Small intestine (tissue), 7 donors: ENCODE measurements around the gene ATP23. TPM values are rescaled to one million over a fixed set of nuclear protein-coding genes. Genes with fewer than 3 reads are reported as not detected.

Experiments
- DNase-seq, 2 donors: peaks; one replicate each; pipeline versions ENCODE4 v3.0.0 to v3.0.0-alpha.2; 2013
- FAIRE-seq: peaks from 2 replicates; lab custom pipeline; 2012; peaks lifted over from hg19 to GRCh38; lab: Jason Lieb, UNC
- H3K27ac ChIP-seq, 3 donors: one replicate each; pipeline ENCODE4 v1.5.1; 2013; ENCODE audit warnings: low read length in 2 of 3, mild to moderate bottlenecking in 2 of 3, control low read depth in 1 of 3, inconsistent platforms in 1 of 3, low read depth in 1 of 3, moderate library complexity in 1 of 3
- H3K27me3 ChIP-seq, 3 donors: one replicate each; pipeline ENCODE4 v1.6.1; 2013; ENCODE audit warnings: low read length in 3 of 3, inconsistent platforms in 1 of 3; ENCODE audit not compliant: control insufficient read depth in 3 of 3, insufficient read depth in 3 of 3
- H3K36me3 ChIP-seq, 3 donors: one replicate each; pipeline ENCODE4 v1.6.1; 2013; ENCODE audit warnings: low read length in 3 of 3, inconsistent platforms in 1 of 3, low read depth in 1 of 3, mild to moderate bottlenecking in 1 of 3, moderate library complexity in 1 of 3; ENCODE audit not compliant: control insufficient read depth in 3 of 3, insufficient read depth in 2 of 3
- H3K4me1 ChIP-seq, 3 donors: one replicate each; pipeline ENCODE4 v1.6.1; 2013; ENCODE audit warnings: low read length in 2 of 3, inconsistent platforms in 1 of 3, low read depth in 1 of 3, mild to moderate bottlenecking in 1 of 3, moderate library complexity in 1 of 3; ENCODE audit not compliant: control insufficient read depth in 3 of 3, insufficient read depth in 2 of 3
- H3K4me3 ChIP-seq, 3 donors: one replicate each; pipeline ENCODE4 v1.5.1; 2013; ENCODE audit warnings: low read length in 3 of 3, control low read depth in 1 of 3, inconsistent platforms in 1 of 3, low read depth in 1 of 3, mild to moderate bottlenecking in 1 of 3, moderate library complexity in 1 of 3
- H3K9me3 ChIP-seq, 2 donors: one replicate each; pipeline ENCODE4 v1.6.1; 2013; ENCODE audit warnings: low read depth in 1 of 2, low read length in 1 of 2; ENCODE audit not compliant: control insufficient read depth in 2 of 2, insufficient read depth in 1 of 2
- WGBS, 3 donors: extraction: QIAGEN DNeasy Blood & Tissue Kit; methylation state at CpG; one replicate each; pipeline ENCODE4 v1.1.7; 2013; 5-methylcytosine and 5-hydroxymethylcytosine counted together
- polyA plus RNA-seq, 4 donors: library from polyadenylated mRNA; stranded (reverse) in 3 of 4; unstranded in 1 of 4; fragments of 200-250 nt in 3 of 4; fragments of 120-200 nt in 1 of 4; gene quantifications; one replicate each; pipeline versions ENCODE4 v1.2.1 to v1.2.3, GENCODE V29; 2013
- donor health status: healthy with polysubstance abuse.
- donor health status: control.
- donor health status: control.
- donor health status: Bipolar disorder and iron deficiency.
- donor health status: healthy.

Gene ATP23
- polyA plus RNA-seq, 4 donors: 5.4 to 15.4 (median 9.8) TPM

- H3K9me3 ChIP-seq: no peaks in the 10 kb centered on the region
- H3K27me3 ChIP-seq: no peaks in the 10 kb centered on the region
- H3K4me3 ChIP-seq: peak overlapping the region; percentile 36 to 64 (median 53)
- DNase-seq (peak; percentile 47 to 82), FAIRE-seq (no peak)
- peaks cover 0 to 63% (median 15%) of the 10 kb centered on the region in 3 donors for H3K4me1 ChIP-seq
- peak overlapping the region; percentile 1 to 89 (median 88) for H3K27ac ChIP-seq
- 1 to 11% (median 3%) methylated on average over 41 to 54 of the region's 54 CpGs for WGBS, 3 donors
- no peaks in the 10 kb centered on the region for H3K36me3 ChIP-seq
These were observed 44.7 kb upstream of the ATP23 start for GRCh38 chr12:57896434-57897201.

DNA sequence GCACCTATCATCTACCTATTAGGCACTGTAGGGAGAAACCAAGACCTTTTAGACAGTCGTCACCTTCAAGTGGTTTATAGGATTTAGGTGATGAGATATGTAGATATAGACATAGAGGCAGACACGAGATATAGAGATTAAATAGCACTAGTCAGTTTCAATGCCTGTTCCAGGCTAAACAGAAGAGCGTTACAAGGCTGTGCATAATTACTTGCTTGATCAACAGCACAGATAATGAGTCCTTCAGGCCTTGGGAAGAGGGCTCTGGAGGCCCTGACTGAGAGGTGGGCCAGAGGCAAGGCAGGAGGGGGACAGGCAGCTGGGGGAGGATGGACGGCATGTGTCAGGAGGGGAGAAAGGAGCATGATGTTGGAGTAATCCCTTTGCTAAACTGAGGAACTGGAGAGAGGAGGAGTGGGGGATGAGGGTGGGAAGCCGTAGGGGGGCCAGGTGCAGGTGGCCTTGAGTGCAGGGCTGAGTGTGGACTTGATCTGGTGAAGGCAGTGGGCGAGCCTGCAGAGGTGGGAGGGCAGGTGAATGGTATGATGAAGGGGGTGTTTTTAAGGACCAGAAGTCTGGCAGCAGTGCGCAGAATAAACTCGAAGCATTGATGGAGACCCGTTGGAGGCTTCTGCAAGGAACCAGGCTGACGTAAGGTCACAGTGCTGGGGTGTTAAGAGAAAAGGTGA is 43.9 kb upstream of the ATP23 start:
- DNase-seq (no peak), FAIRE-seq (no peak)
- H3K4me3 ChIP-seq: peak overlapping the region in 1 of 3 donors; percentile 36
- H3K4me1 ChIP-seq: peaks cover 0 to 55% (median 15%) of the 10 kb centered on the region in 3 donors
- 57 to 63% (median 58%) methylated on average over 10 of the region's 10 CpGs for WGBS, 3 donors
- H3K27me3 ChIP-seq: no peaks in the 10 kb centered on the region
- no peaks in the 10 kb centered on the region for H3K9me3 ChIP-seq
- no peaks in the 10 kb centered on the region for H3K36me3 ChIP-seq
- H3K27ac ChIP-seq: peak overlapping the region in 2 of 3 donors; percentile 88 to 89

DNA sequence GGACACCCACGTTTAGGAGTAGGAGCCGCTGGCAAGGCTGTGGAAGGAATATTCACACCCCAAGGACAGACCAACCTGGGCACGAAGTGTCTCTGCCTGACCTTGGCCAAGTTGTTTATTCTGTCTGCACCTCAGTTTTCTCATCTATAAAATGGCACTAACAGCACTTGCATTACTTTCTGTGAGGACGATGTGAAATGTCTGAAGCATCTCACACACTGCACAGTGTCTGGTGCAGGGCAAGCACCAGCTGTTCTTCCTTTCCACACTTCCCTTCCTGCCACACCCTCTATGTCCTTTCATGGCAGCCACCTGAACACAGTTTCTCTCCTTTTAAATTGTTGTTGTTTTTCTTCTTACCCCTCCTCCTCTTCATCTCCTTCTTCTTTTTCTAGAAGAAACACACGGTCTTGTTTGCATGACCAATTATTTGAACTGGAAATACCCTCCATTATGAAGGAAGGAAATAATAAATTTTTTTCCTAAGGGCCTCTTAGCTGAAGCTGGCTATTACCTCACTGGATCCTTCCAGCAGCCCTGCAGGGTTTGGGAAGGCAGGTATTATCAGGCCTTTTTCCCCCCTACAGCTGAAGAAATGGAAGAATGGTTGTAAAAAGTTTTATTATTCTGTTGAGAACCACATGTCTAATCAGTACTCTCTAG is 42.9 kb upstream of the ATP23 start:
- Histone ChIP-seq H3K4me1 (peaks cover 0 to 44% (median 15%) of the 10 kb centered on the region in 3 donors), H3K27me3 (no peaks in the 10 kb centered on the region), H3K4me3 (no peak overlapping the region), H3K9me3 (no peaks in the 10 kb centered on the region), H3K36me3 (no peaks in the 10 kb centered on the region), H3K27ac (peak overlapping the region in 1 of 3 donors; percentile 60)
- no peak for DNase-seq
- FAIRE-seq: no peak
- 47 to 54% (median 47%) methylated on average over 5 of the region's 5 CpGs for WGBS, 3 donors

- no peaks in the 10 kb centered on the region for H3K9me3 ChIP-seq
- no peak for DNase-seq
- H3K36me3 ChIP-seq: no peaks in the 10 kb centered on the region
- H3K27ac ChIP-seq: peak overlapping the region in 1 of 3 donors; percentile 69
- 54 to 71% (median 57%) methylated on average over 10 of the region's 10 CpGs for WGBS, 3 donors
- H3K4me3 ChIP-seq: no peak overlapping the region
- H3K27me3 ChIP-seq: no peaks in the 10 kb centered on the region
- no peak for FAIRE-seq
- peaks cover 0 to 37% (median 15%) of the 10 kb centered on the region in 3 donors for H3K4me1 ChIP-seq
These were observed 42.2 kb upstream of the ATP23 start for GRCh38 chr12:57899010-57899662.

- no peaks in the 10 kb centered on the region for H3K9me3 ChIP-seq
- H3K4me1 ChIP-seq: peaks cover 0 to 10% (median 7%) of the 10 kb centered on the region in 3 donors
- no peak for FAIRE-seq
- 82 to 93% (median 82%) methylated on average over 3 of the region's 3 CpGs for WGBS, 3 donors
- no peak overlapping the region for H3K4me3 ChIP-seq
- no peaks in the 10 kb centered on the region for H3K27me3 ChIP-seq
- H3K36me3 ChIP-seq: no peaks in the 10 kb centered on the region
- no peak for DNase-seq
- H3K27ac ChIP-seq: no peak overlapping the region
These were observed 38.8 kb upstream of the ATP23 start for GRCh38 chr12:57902478-57902969.

- no peaks in the 10 kb centered on the region for H3K36me3 ChIP-seq
- no peaks in the 10 kb centered on the region for H3K4me1 ChIP-seq
- no peak overlapping the region for H3K4me3 ChIP-seq
- H3K9me3 ChIP-seq: no peaks in the 10 kb centered on the region
- peaks cover 0 to 3% (median 0%) of the 10 kb centered on the region in 3 donors for H3K27me3 ChIP-seq
- 81 to 82% (median 81%) methylated on average over 4 of the region's 4 CpGs for WGBS, 3 donors
- DNase-seq (no peak), FAIRE-seq (no peak)
- H3K27ac ChIP-seq: no peak overlapping the region
These were observed 36.9 kb upstream of the ATP23 start for GRCh38 chr12:57904426-57904825.

DNA sequence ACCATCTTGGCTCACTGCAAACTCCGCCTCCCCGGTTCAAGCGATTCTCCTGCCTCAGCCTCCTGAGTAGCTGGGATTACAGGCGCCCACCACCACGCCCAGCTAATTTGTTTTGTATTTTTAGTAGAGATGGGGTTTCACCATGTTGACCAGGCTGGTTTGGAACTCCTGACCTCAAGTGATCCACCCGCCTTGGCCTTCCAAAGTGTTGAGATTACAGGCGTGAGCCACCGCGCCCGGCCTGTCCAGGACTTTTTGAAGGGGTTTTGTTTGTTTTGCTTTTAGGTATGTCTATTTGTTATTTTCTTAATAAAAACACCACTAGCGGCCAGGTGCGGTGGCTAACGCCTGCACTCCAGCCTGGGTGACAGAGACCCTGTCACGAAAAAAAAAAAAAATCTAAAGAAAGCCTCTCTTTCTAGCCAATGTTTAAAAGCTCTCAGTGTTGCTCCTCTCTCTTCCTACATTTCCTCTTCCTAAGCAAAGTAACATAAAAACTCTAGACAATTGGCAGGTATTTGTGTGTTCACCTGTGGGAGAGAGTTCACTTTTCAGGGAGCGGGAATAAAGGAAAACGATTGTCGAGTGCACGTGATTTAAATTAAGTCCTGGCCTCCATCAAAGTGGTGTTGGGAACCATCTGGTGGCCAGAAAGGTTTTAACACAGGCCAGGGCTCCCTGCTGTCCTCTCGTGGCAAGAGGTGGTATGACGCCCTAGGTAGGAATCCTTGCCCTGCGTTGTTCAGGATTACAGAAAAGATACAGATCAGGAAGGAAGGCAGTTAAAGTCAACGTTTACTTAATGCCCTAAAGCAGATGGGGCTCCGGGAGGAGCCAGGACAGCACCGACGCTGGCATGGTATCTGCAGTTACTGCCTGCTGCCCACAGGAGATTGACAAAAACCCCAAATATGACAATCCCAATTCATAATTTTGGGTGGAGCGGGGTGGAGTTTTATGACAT is 36.2 kb upstream of the ATP23 start:
- no peak overlapping the region for H3K27ac ChIP-seq
- 38 to 43% (median 42%) methylated on average over 26 of the region's 26 CpGs for WGBS, 3 donors
- H3K27me3 ChIP-seq: peaks cover 0 to 3% (median 0%) of the 10 kb centered on the region in 3 donors
- H3K4me1 ChIP-seq: no peaks in the 10 kb centered on the region
- DNase-seq (peak; percentile 91 to 93), FAIRE-seq (no peak)
- H3K36me3 ChIP-seq: no peaks in the 10 kb centered on the region
- no peak overlapping the region for H3K4me3 ChIP-seq
- no peaks in the 10 kb centered on the region for H3K9me3 ChIP-seq
